K562 (cell line): ENCODE measurements around the gene GPX7. TPM values are rescaled to one million over a fixed set of nuclear protein-coding genes. Genes with fewer than 3 reads are reported as not detected.

Source experiments
- ARID2 ChIP-seq: fragments of 450-650 bp; IDR thresholded peaks from 2 replicates; pipeline ENCODE4 v1.6.1; 2017; ENCODE audit warnings: antibody characterized with exemption, mild to moderate bottlenecking
- BDP1 ChIP-seq: IDR thresholded peaks from 3 replicates; pipeline ENCODE4 v1.6.1; 2011; ENCODE audit not compliant: insufficient read length, insufficient read depth
- CBFA2T3 ChIP-seq: fragments of 450-650 bp; IDR thresholded peaks from 2 replicates; pipeline ENCODE4 v1.6.1; 2017
- CHD2 ChIP-seq: IDR thresholded peaks from 2 replicates; pipeline ENCODE4 v1.6.1; 2011; ENCODE audit warnings: low read depth, low read length
- CREB1 ChIP-seq, 2 experiments: sonication (generic) in 1 of 2; formaldehyde crosslinking in 1 of 2; IDR thresholded peaks; 2 replicates each; pipeline versions ENCODE4 v1.6.1 to v1.8.0; 2012 to 2022; ENCODE audit warnings: inconsistent platforms in 1 of 2, mild to moderate bottlenecking in 1 of 2, missing genetic modification reagents in 1 of 2, moderate library complexity in 1 of 2
- CSDE1 ChIP-seq, 2 experiments: fragments of 450-650 bp; IDR thresholded peaks; 2 replicates each; pipeline ENCODE4 v1.6.1; 2016; ENCODE audit warnings: mild to moderate bottlenecking in 1 of 2
- DEAF1 ChIP-seq: fragments of 450-650 bp; formaldehyde crosslinking; IDR thresholded peaks from 2 replicates; pipeline ENCODE4 v1.4.0; 2020; ENCODE audit warnings: mild to moderate bottlenecking, moderate library complexity
- HDAC8 ChIP-seq: fragments of 450-650 bp; IDR thresholded peaks from 2 replicates; pipeline ENCODE4 v1.6.1; 2016; ENCODE audit warnings: mild to moderate bottlenecking, missing genetic modification characterization, moderate library complexity, missing compliant biosample characterization
- HNRNPL ChIP-seq: fragments of 200-400 bp; formaldehyde crosslinking; IDR thresholded peaks from 2 replicates; pipeline ENCODE4 v1.6.1; 2017; ENCODE audit warnings: low read depth, mild to moderate bottlenecking, low read length
- KDM5B ChIP-seq: fragments of 200-600 bp; sonication (generic); IDR thresholded peaks from 2 replicates; pipeline ENCODE4 v1.6.1; 2012; ENCODE audit warnings: low read depth, mild to moderate bottlenecking, moderate library complexity, low read length, control low read depth, inconsistent platforms; ENCODE audit not compliant: insufficient replicate concordance
- NFIC ChIP-seq: fragments of 450-650 bp; IDR thresholded peaks from 2 replicates; pipeline ENCODE4 v1.6.1; 2017; ENCODE audit warnings: mild to moderate bottlenecking, inconsistent platforms
- NR3C1 ChIP-seq: sonication (generic); formaldehyde crosslinking; IDR thresholded peaks from 2 replicates; pipeline ENCODE4 v1.8.1; 2022; ENCODE audit warnings: missing genetic modification reagents
- POLR2H ChIP-seq: IDR thresholded peaks from 2 replicates; pipeline ENCODE4 v1.6.1; 2016; ENCODE audit warnings: missing genetic modification characterization, low read depth, mild to moderate bottlenecking, control low read depth, missing compliant biosample characterization, moderate library complexity
- SRSF7 ChIP-seq: fragments of 200-400 bp; formaldehyde crosslinking; optimal IDR thresholded peaks from 2 replicates; pipeline ENCODE3; 2017; ENCODE audit warnings: mild to moderate bottlenecking, low read depth, low read length
- TEAD1 ChIP-seq, 2 experiments: fragments of 450-650 bp in 1 of 2; sonication (generic) in 1 of 2; formaldehyde crosslinking; IDR thresholded peaks; 2 replicates each; pipeline versions ENCODE4 v1.4.0 to v1.8.0; 2020 to 2022; ENCODE audit warnings: mild to moderate bottlenecking in 2 of 2, missing genetic modification reagents in 1 of 2
- ZBTB9 ChIP-seq: fragments of 450-650 bp; formaldehyde crosslinking; IDR thresholded peaks from 2 replicates; pipeline ENCODE4 v1.4.0; 2020; ENCODE audit warnings: mild to moderate bottlenecking, moderate library complexity
- ZEB2 ChIP-seq: fragments of 450-650 bp; IDR thresholded peaks from 2 replicates; pipeline ENCODE4 v1.6.1; 2016
- ZNF197 ChIP-seq: fragments of 200-800 bp; sonication (Bioruptor generic); IDR thresholded peaks from 2 replicates; pipeline ENCODE4 v1.6.1; 2016; ENCODE audit warnings: low read depth, missing genetic modification characterization, missing compliant biosample characterization
- ZNF717 ChIP-seq: fragments of 250-450 bp; sonication (Bioruptor Pico); IDR thresholded peaks from 2 replicates; pipeline ENCODE4 v1.5.0; 2021
- polyA plus RNA-seq, 8 experiments: library from polyadenylated mRNA; depleted of rRNA in 4 of 8; stranded (reverse) in 5 of 8; unstranded in 3 of 8; fragments of >200 nt; fragmentation: Nextera tagmentation in 2 of 8; fragmentation: Illumina TruSeq in 1 of 8; extraction: Ambion mirVana in 2 of 8; extraction: Trizol in 1 of 8; gene quantifications; 2 replicates each; pipeline versions ENCODE4 v1.2.1 to v1.2.3, GENCODE V29; 2011 to 2014; ENCODE audit warnings: inconsistent platforms in 1 of 8, missing spikeins in 1 of 8
- total RNA-seq, 7 experiments: library from RNA; depleted of rRNA in 6 of 7; stranded (reverse); fragments of >200 nt in 6 of 7; fragmentation: Illumina TruSeq in 2 of 7; extraction: Trizol in 2 of 7; gene quantifications; 2 replicates each; pipeline versions ENCODE4 v1.2.1 to v1.2.3, GENCODE V29; 2011 to 2021; ENCODE audit warnings: low replicate concordance in 1 of 7

GPX7 gene
- total and polyA plus RNA-seq, 9 of the 15 experiments (the other 6 are each of a cell fraction or from before 2014, with no cell fraction given) = 0.08 TPM; not detected in 8

- peak; percentile 14 to 41; a peak in 1 of 4 replicates for TF ChIP-seq TEAD1 (CRISPR knock-in tag; IDR thresholded peaks at IDR 0.05)
- TF ChIP-seq ZBTB9 (CRISPR knock-in tag) = peak; percentile 76; the same call in 1 of the 2 replicates
- peak; percentile 61 for TF ChIP-seq CBFA2T3
- TF ChIP-seq DEAF1 = 0 out of 2 replicates have a peak, but pooled peaks have one; percentile 6
- peak; percentile 74; the same call in 1 of the 2 replicates for TF ChIP-seq NR3C1
- peak; percentile 71 for TF ChIP-seq KDM5B
- TF ChIP-seq BDP1 = no peak
- no peak for TF ChIP-seq ZNF197 (CRISPR knock-in tag)
- TF ChIP-seq ZEB2 = peak; percentile 94
- 0 out of 2 replicates have a peak, but pooled peaks have one; percentile 1 for TF ChIP-seq CREB1 (IDR thresholded peaks at IDR 0.05)
- peak; percentile 62 for TF ChIP-seq CREB1 (CRISPR knock-in tag; IDR thresholded peaks at IDR 0.05)
- no peak for TF ChIP-seq ZNF717
- TF ChIP-seq CSDE1 (IDR thresholded peaks at IDR 0.05) = peak in 1 of 2 experiments; percentile 63; a peak in 1 of 4 replicates
- TF ChIP-seq NFIC = peak; percentile 32; the same call in 1 of the 2 replicates
- peak; percentile 50; the same call in 1 of the 2 replicates for TF ChIP-seq HNRNPL
- TF ChIP-seq CHD2 = no peak
- peak; percentile 24 for TF ChIP-seq POLR2H (tag)
- no peak for TF ChIP-seq SRSF7
- TF ChIP-seq ARID2 = 0 out of 2 replicates have a peak, but pooled peaks have one; percentile 31
- TF ChIP-seq HDAC8 = peak; percentile 76; the same call in 1 of the 2 replicates
Measured at GRCh38 chr1:52552505-52553361, 49.4 kb upstream of the GPX7 start, which contains the start of gene TUT4 (continued).
